Activated naive CD8-positive, alpha-beta T cell (primary cell): Measurements from ENCODE around the gene PRRC2C.

Source experiments
- H3K27ac Mint-ChIP-seq: one replicate; pipeline ENCODE4 v1.8.0; 2021; ENCODE audit warnings: mixed read lengths
- H3K27me3 Mint-ChIP-seq: one replicate; pipeline ENCODE4 v1.8.0; 2021; ENCODE audit warnings: mixed read lengths
- H3K36me3 Mint-ChIP-seq: one replicate; pipeline ENCODE4 v1.8.0; 2021; ENCODE audit warnings: mixed read lengths
- H3K4me1 Mint-ChIP-seq: one replicate; pipeline ENCODE4 v1.8.0; 2021; ENCODE audit warnings: low read depth, mixed read lengths
- H3K4me3 Mint-ChIP-seq: one replicate; pipeline ENCODE4 v1.8.0; 2021; ENCODE audit warnings: mild to moderate bottlenecking, mixed read lengths
- H3K9me3 Mint-ChIP-seq: one replicate; pipeline ENCODE4 v1.8.0; 2021; ENCODE audit warnings: low read depth, mixed read lengths

Gene PRRC2C

DNA sequence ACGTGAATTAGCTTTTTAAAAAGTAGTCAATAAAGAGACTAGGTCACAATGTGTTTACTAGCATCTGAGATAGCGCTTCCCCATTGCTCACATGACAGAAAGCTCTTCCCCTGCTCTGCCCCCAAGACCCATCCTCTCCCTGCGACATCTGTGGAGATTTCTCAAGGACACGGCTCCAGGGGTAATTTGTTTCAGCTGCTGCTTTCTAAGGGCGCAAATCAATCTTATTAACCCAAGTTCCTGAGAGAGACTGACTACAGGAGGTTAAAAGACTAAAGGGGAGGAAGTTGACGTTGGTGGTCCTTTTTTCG, 136.8 kb downstream of the PRRC2C start, which contains the start of gene MYOCOS:
TSS of gene MYOCOS (plus strand) at position 92 of the 311 bp plus-strand sequence. CDS start 1,641 bp downstream, outside the sequence.
- Mint-ChIP-seq H3K27ac (no peak within 1 kb of the TSS), H3K36me3 (no peaks in the 10 kb centered on the region), H3K4me1 (no peaks in the 10 kb centered on the region), H3K4me3 (no peak within 1 kb of the TSS), H3K9me3 (no peaks in the 10 kb centered on the region), H3K27me3 (no peaks in the 10 kb centered on the region)

DNA sequence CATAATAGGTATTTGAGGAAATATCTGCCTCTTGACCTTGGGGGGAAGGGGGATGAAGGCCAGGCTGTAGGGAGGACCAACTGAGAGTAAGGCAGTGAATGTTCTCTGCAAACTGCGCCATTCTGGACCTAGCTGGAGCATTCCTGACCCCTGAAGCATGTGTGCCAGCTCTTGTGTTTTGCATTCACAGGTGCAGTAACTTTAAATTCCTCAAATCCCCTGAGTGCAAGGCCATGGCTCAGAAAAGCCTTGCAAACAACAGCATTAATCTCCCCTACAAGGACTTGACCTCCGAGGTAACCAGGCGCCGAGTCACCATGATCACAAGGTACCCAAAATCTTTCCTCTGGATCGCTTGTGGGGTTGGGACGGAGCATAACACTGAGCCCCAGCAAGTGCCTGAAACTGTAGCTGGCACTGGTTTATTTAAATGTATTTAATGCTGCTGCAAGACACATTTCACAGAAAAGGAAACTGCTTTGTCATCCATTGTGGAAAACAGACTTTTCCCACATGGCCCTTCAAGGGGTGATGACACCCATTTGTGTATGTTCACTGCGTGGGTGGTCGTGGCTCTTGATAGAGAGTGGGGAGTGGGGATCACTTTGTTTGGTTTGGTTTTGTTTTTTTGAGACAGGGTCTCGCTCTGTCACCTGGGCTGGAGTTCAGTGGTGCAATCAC, 138.5 kb downstream of the PRRC2C start:
- no peak overlapping the region for H3K4me3 Mint-ChIP-seq
- H3K4me1 Mint-ChIP-seq: no peaks in the 10 kb centered on the region
- H3K36me3 Mint-ChIP-seq: no peaks in the 10 kb centered on the region
- H3K27me3 Mint-ChIP-seq: no peaks in the 10 kb centered on the region
- H3K27ac Mint-ChIP-seq: no peak overlapping the region
- no peaks in the 10 kb centered on the region for H3K9me3 Mint-ChIP-seq

DNA sequence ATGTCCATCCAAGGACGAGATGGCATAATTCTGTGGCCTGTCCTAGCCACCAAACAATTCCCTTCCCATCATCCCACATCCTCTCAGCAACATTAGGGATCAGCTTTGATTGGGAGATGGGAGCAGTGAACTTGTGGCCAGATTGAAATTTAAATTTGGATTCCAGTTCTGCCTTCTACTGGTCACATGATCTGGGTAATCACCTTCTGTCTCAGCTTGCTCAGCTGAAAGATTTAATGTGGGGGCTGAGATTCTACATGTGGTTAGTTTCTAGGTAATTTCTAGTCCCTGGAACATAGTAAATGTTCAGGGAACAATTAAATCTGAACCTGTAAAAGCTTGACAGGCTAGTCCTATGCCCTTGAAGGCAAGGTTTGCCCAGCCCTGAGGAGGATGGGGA, 139.9 kb downstream of the PRRC2C start:
- Mint-ChIP-seq H3K27me3 (peaks cover 5% of the 10 kb centered on the region), H3K27ac (no peak overlapping the region), H3K4me1 (no peaks in the 10 kb centered on the region), H3K9me3 (no peaks in the 10 kb centered on the region), H3K4me3 (no peak overlapping the region), H3K36me3 (peaks cover 2% of the 10 kb centered on the region)

DNA sequence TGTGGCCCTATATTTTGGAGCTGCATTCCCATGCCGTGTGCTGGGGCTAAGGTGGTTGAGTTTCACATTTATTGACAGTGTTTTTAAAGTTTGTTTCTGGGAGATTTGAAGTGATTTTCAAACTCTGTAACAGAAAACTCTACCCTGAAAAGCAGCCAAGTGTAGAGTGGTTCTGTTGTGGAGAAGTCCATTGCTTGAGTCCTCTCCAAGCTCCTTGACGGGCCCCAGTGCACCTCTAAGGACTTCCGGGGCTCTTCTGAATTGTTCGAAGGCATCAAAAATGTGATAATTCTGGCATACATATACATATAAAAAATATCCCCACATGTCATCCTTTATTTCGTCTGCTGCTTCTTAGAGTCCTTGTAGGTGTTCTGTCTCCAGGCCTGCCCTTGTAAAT, 141.7 kb downstream of the PRRC2C start:
- H3K27me3 Mint-ChIP-seq: peaks cover 9% of the 10 kb centered on the region
- H3K36me3 Mint-ChIP-seq: peaks cover 6% of the 10 kb centered on the region
- H3K27ac Mint-ChIP-seq: no peak overlapping the region
- no peak overlapping the region for H3K4me3 Mint-ChIP-seq
- no peaks in the 10 kb centered on the region for H3K4me1 Mint-ChIP-seq
- no peaks in the 10 kb centered on the region for H3K9me3 Mint-ChIP-seq

DNA sequence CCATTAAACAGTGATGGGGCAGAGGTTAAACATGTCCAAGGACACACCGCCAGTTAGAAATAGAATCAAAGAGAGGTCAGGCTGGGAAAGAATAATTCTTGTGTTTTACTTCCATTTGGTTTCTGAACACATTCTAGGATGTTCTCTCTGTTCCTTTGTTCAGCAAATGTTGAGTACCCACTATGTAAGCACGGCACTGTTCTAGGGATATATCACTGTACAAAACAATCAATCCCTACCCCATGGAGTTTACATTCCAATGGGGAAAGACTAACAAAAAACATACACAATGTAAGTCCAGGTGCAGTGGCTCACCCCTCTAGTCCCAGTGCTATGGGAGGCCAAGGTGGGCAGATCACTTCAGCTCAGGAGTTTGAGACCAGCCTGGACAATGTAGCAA, 142.9 kb downstream of the PRRC2C start:
- no peak overlapping the region for H3K4me3 Mint-ChIP-seq
- H3K27ac Mint-ChIP-seq: no peak overlapping the region
- peaks cover 6% of the 10 kb centered on the region for H3K36me3 Mint-ChIP-seq
- no peaks in the 10 kb centered on the region for H3K4me1 Mint-ChIP-seq
- peaks cover 13% of the 10 kb centered on the region for H3K27me3 Mint-ChIP-seq
- H3K9me3 Mint-ChIP-seq: no peaks in the 10 kb centered on the region

DNA sequence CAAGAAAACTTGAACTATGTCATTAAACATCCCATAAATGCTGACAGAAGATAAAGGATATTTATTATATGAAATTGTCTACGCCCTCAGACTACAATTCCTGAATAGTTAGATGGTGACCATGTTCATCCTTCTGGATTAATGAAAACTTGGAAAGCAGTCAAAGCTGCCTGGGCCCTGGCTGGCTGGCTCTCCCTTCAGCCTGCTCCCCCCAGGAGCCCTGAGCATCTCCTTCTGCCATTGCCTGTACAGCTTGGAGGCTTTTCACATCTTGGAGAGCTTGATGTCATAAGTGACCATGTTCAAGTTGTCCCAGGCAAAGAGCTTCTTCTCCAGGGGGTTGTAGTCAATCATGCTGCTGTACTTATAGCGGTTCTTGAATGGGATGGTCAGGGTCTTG, 150.3 kb downstream of the PRRC2C start:
- H3K36me3 Mint-ChIP-seq: peaks cover 3% of the 10 kb centered on the region
- H3K4me3 Mint-ChIP-seq: no peak overlapping the region
- peaks cover 6% of the 10 kb centered on the region for H3K4me1 Mint-ChIP-seq
- H3K27ac Mint-ChIP-seq: no peak overlapping the region
- H3K27me3 Mint-ChIP-seq: peaks cover 8% of the 10 kb centered on the region
- no peaks in the 10 kb centered on the region for H3K9me3 Mint-ChIP-seq

DNA sequence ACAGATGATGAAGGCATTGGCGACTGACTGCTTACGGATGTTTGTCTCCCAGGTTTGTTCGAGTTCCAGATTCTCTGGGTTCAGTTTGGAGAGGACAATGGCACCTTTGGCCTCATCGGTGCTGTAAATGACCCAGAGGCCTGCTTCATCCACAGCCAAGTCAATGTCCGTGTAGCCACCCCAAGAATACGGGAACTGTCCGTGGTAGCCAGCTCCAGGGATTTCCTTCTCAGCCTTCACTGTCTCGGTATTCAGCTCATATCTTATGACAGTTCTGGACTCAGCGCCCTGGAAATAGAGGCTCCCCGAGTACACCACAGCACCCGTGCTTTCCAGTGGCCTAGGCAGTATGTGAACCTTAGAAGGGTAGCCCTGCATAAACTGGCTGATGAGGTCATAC, 150.8 kb downstream of the PRRC2C start:
- H3K36me3 Mint-ChIP-seq: peaks cover 3% of the 10 kb centered on the region

DNA sequence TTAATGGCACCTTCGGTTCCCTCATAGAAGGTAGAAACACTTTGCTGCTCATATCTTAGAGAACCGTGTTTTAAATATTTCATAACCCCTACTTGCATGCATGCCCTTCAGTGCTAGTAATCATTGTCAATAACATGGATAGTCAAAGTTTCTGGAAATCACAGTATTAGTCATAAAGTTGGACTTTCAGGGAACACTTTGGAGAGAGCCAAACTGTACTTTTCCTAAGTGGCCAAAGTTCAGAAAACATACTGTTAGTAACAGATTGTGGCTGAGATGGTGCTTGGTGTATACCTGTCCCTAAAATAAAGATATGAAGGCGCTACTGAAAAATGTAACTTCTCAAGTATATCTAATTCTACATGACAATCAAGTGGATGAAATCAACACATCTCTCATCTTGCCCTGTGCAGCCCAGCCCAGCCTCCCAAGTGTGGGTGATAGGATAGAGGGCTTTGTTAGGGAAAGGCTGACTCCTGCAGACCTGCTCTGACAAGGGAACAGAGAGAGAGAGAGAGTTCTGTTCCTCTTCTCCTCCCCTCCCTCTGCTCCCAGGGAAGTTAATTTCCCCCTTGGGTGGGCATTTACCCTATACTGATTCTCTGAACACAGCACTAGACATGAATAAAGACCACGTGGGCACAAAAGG, 152.7 kb downstream of the PRRC2C start:
- no peak overlapping the region for H3K27ac Mint-ChIP-seq
- no peaks in the 10 kb centered on the region for H3K36me3 Mint-ChIP-seq
- no peaks in the 10 kb centered on the region for H3K9me3 Mint-ChIP-seq
- H3K4me1 Mint-ChIP-seq: peaks cover 6% of the 10 kb centered on the region
- H3K27me3 Mint-ChIP-seq: peaks cover 3% of the 10 kb centered on the region
- no peak overlapping the region for H3K4me3 Mint-ChIP-seq

More for the DNA sequence above, 150.8 kb downstream of the PRRC2C start:
- H3K4me3 Mint-ChIP-seq: no peak overlapping the region
- H3K27me3 Mint-ChIP-seq: peaks cover 9% of the 10 kb centered on the region
- H3K9me3 Mint-ChIP-seq: no peaks in the 10 kb centered on the region
- no peak overlapping the region for H3K27ac Mint-ChIP-seq
- H3K4me1 Mint-ChIP-seq: peaks cover 6% of the 10 kb centered on the region

DNA sequence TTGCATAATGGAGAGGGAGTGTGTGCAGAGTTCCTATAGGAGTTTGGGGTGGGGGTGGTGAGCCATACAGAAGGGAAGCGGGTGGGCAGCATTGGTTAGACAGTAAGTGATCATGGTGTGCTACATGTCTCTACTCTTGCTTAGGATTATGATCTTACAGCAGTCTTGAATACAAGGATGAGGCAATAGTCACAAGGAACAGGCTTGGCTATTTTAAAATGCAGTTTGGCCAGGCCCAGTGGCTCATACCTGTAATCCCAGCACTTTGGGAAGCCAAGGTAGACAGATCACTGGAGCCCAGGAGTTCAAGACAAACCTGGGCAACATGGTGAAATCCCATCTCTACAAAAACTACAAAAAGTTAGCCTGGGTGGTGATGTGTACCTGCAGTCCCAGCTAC, 154.9 kb downstream of the PRRC2C start:
- H3K9me3 Mint-ChIP-seq: no peaks in the 10 kb centered on the region
- H3K4me1 Mint-ChIP-seq: peaks cover 9% of the 10 kb centered on the region

DNA sequence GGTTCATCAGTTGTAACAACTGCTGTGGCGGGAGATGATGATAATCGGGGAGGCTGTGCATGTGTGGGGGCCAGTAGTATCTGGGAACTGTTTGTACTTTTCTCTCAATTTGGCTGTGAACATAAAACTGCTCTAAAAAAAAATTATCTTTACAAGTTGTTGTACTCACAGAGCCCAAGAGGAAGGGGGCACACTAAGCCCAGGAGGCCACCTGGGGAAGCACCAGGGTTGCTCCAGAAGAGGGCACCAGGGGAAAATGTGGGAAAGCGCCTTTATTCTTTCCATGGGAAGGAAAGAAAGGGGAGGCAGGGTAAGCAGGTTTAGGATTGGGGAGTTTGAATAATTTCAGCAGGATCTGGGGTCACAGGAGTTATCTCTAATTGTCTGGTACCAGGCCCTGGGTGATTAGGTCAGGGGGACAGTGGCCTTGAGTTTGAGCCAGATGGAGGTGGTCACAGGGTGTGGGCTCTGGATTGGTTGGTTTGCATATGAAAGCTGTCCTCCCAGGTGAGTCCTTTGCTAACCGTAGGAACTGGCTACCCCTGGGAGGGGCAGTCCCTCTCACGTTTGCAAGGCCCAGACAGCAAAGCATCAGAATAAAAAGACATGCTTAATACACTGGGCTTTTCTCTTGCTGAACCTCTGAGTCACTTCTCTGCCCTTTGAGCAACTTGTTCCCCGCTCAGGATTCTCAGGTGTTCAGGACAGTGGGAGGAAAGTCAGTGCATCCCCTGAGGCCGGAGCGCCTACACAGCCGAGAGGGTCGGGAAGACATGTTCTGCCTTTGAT, 155.9 kb downstream of the PRRC2C start:
- Mint-ChIP-seq H3K4me1 (peaks cover 4% of the 10 kb centered on the region), H3K27me3 (peaks cover 3% of the 10 kb centered on the region), H3K36me3 (no peaks in the 10 kb centered on the region), H3K27ac (no peak overlapping the region), H3K9me3 (no peaks in the 10 kb centered on the region), H3K4me3 (no peak overlapping the region)

More for the DNA sequence above, 154.9 kb downstream of the PRRC2C start:
- H3K27ac Mint-ChIP-seq: no peak overlapping the region
- no peaks in the 10 kb centered on the region for H3K36me3 Mint-ChIP-seq
- H3K27me3 Mint-ChIP-seq: peaks cover 3% of the 10 kb centered on the region
- H3K4me3 Mint-ChIP-seq: no peak overlapping the region

DNA sequence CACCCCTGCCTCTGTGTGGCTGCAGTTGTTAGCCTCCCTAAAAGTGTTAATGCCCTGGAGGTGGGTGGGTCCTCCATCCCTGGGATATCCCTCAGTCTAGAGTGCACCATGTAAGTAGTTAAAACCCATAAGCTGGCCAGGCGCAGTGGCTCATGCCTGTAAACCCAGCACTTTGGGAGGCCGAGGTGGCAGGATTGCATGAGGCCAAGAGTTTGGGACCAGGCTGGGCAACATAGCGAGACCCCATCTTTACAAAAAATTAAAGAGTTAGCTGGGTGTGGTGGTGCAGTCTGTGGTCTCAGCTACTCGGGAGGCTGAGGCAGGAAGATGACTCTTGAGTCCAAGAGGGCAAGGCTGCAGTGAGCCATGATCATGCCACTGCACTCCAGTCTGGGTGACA, 156.9 kb downstream of the PRRC2C start:
- no peaks in the 10 kb centered on the region for H3K9me3 Mint-ChIP-seq
- H3K4me1 Mint-ChIP-seq: peaks cover 4% of the 10 kb centered on the region
- H3K27me3 Mint-ChIP-seq: peaks cover 3% of the 10 kb centered on the region
- no peak overlapping the region for H3K4me3 Mint-ChIP-seq
- H3K27ac Mint-ChIP-seq: no peak overlapping the region
- no peaks in the 10 kb centered on the region for H3K36me3 Mint-ChIP-seq
